SK-N-SH treated with all-trans-retinoic acid at 6 μM for 48 hours (cell line): ENCODE results near the gene ATG12.
"Not testable (repeated sequence)": the region's sequence is repeated elsewhere in the genome, so short reads cannot be mapped to it uniquely, and the experiment has no call there.

Experiments used
- PATZ1 ChIP-seq: fragments of 250-450 bp; sonication (Bioruptor Pico); IDR thresholded peaks from 2 replicates; pipeline ENCODE4 v1.8.0; 2020; ENCODE audit warnings: mild to moderate bottlenecking, moderate library complexity, borderline replicate concordance
- TOX ChIP-seq: fragments of 250-450 bp; sonication (Bioruptor Pico); IDR thresholded peaks from 2 replicates; pipeline ENCODE4 v1.8.0; 2021; ENCODE audit warnings: mild to moderate bottlenecking, moderate library complexity, borderline replicate concordance
- ZNF8 ChIP-seq: fragments of 450-650 bp; formaldehyde crosslinking; IDR thresholded peaks from 2 replicates; pipeline ENCODE4 v1.5.0; 2020; ENCODE audit warnings: mild to moderate bottlenecking, moderate library complexity

GRCh38 chr5:115808066-115808465 is 33.3 kb downstream of the ATG12 start:
- TF ChIP-seq TOX, PATZ1, ZNF8 (CRISPR knock-in tag): not testable (repeated sequence)
